HUES64 (cell line): ENCODE data around the gene THNSL1.
"Not testable (repeated sequence)": the region's sequence is repeated elsewhere in the genome, so short reads cannot be mapped to it uniquely, and the experiment has no call there.

Experiments
- H3K27ac ChIP-seq: 2 replicates; pipeline ENCODE4 v1.7.0; 2013; ENCODE audit warnings: low read depth, low read length, inconsistent platforms
- H3K27me3 ChIP-seq: 2 replicates; pipeline ENCODE4 v1.6.1; 2013; ENCODE audit warnings: mild to moderate bottlenecking, low read length; ENCODE audit not compliant: insufficient read depth
- H3K36me3 ChIP-seq: 2 replicates; pipeline ENCODE4 v1.6.1; 2013; ENCODE audit warnings: mild to moderate bottlenecking, low read length; ENCODE audit not compliant: insufficient read depth
- H3K4me1 ChIP-seq: 2 replicates; pipeline ENCODE4 v1.6.1; 2013; ENCODE audit warnings: mild to moderate bottlenecking, low read length, moderate library complexity; ENCODE audit not compliant: insufficient read depth
- H3K4me3 ChIP-seq: 2 replicates; pipeline ENCODE4 v1.5.1; 2013; ENCODE audit warnings: mild to moderate bottlenecking, low read length, moderate library complexity
- H3K9ac ChIP-seq: 2 replicates; pipeline ENCODE4 v1.6.1; 2013; ENCODE audit warnings: mild to moderate bottlenecking, low read depth, low read length
- H3K9me3 ChIP-seq: 2 replicates; pipeline ENCODE4 v1.6.1; 2013; ENCODE audit warnings: low read depth, low read length; ENCODE audit not compliant: insufficient read depth
- WGBS: fragments of 150-250, 120-280 bp; methylation state at CpG from one replicate; pipeline ENCODE4 v1.1.7; 2013; ENCODE audit warnings: missing lambda C conversion rate; 5-methylcytosine and 5-hydroxymethylcytosine counted together

Gene THNSL1

GRCh38 chr10:24983130-24983529 lies 33.3 kb upstream of the THNSL1 start:
- H3K9ac ChIP-seq = no peak overlapping the region
- no peak overlapping the region for H3K27ac ChIP-seq
- H3K4me3 ChIP-seq = no peak overlapping the region
- no peaks in the 10 kb centered on the region for H3K36me3 ChIP-seq
- no peaks in the 10 kb centered on the region for H3K27me3 ChIP-seq
- H3K9me3 ChIP-seq = no peaks in the 10 kb centered on the region
- WGBS = over 99% methylated on average over 3 of the region's 4 CpGs
- no peaks in the 10 kb centered on the region for H3K4me1 ChIP-seq

DNA sequence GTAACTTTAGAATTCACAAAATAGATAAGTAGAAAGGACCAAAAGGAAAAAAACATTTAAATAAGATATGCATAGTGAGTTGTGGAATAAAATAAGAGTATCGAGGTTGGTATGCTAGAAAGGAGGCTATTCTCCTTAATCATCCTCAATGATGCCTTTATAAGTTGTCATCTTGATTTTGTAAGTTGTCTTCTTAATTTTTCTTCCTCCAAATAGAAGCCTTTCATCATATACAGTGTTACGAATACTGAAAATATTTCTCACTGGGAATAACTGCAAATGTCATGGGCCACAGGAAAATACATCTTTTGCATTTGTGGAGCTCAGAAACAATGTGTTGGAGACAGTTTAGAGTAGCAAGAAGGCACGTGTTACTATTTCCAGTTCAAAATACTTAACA lies 32.5 kb upstream of the THNSL1 start:
- Histone ChIP-seq H3K4me3 (no peak overlapping the region), H3K4me1 (no peaks in the 10 kb centered on the region), H3K27me3 (no peaks in the 10 kb centered on the region), H3K36me3 (no peaks in the 10 kb centered on the region), H3K9ac (no peak overlapping the region), H3K9me3 (no peaks in the 10 kb centered on the region), H3K27ac (no peak overlapping the region)
- 97% methylated on average over 2 of the region's 3 CpGs for WGBS

DNA sequence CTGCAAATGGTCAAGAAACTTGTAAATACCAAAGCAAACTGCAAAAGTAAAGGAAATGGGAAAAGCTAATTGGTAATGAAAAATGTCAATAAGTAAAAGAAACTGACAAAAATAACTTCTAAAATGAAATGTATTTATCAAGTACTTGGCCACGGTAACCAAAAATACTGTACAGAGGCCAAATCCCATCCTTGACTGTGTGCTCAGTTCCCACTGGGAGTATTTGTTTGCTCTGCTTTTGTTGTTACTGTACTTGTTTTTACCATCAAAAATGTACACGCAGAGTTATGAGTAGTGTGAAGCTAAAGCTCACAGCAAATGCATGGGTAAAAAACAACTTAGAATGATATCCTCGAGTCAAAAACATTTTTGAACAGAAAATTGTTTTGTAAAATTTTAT lies 31.5 kb upstream of the THNSL1 start:
- Histone ChIP-seq H3K36me3 (no peaks in the 10 kb centered on the region), H3K9ac (no peak overlapping the region), H3K27ac (no peak overlapping the region), H3K4me1 (no peaks in the 10 kb centered on the region), H3K4me3 (no peak overlapping the region), H3K9me3 (no peaks in the 10 kb centered on the region), H3K27me3 (no peaks in the 10 kb centered on the region)
- WGBS = 56% methylated on average over 3 of the region's 3 CpGs

- H3K27ac ChIP-seq = no peak overlapping the region
- WGBS = 88% methylated on average over 12 of the region's 12 CpGs
- no peaks in the 10 kb centered on the region for H3K27me3 ChIP-seq
- no peaks in the 10 kb centered on the region for H3K36me3 ChIP-seq
- no peak overlapping the region for H3K4me3 ChIP-seq
- no peaks in the 10 kb centered on the region for H3K4me1 ChIP-seq
- H3K9ac ChIP-seq = no peak overlapping the region
- no peaks in the 10 kb centered on the region for H3K9me3 ChIP-seq
Observed at GRCh38 chr10:24988831-24989640, 27.4 kb upstream of the THNSL1 start.

GRCh38 chr10:24989867-24990266 lies 26.5 kb upstream of the THNSL1 start:
- Histone ChIP-seq H3K27ac (no peak overlapping the region), H3K9me3 (no peaks in the 10 kb centered on the region), H3K9ac (no peak overlapping the region), H3K27me3 (no peaks in the 10 kb centered on the region), H3K4me3 (no peak overlapping the region), H3K36me3 (no peaks in the 10 kb centered on the region), H3K4me1 (no peaks in the 10 kb centered on the region)
- no CpG with 5 or more reads among the region's 1 CpG for WGBS

DNA sequence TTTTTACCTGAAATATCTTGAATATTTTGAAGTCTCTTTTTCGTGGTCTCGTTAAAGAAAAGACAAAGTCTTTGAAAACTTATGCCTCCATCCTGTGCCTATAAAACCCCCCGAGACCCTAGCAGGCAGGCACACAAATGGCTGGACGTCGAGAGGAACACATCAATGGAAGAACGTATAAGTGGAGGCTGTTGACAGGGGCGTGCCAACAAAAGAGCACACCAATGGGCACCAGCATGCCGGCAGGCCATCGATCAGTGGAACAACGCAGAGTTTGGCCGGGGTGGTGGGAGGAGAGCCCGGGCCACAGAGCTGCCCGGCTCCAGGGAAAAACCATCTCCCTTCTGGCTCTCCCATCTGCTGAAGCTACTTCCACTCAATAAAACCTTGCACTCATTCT lies 25.1 kb upstream of the THNSL1 start:
- Histone ChIP-seq H3K27me3 (no peaks in the 10 kb centered on the region), H3K36me3 (no peaks in the 10 kb centered on the region), H3K9me3 (no peaks in the 10 kb centered on the region), H3K9ac (no peak overlapping the region), H3K27ac (no peak overlapping the region), H3K4me3 (no peak overlapping the region), H3K4me1 (no peaks in the 10 kb centered on the region)
- 96% methylated on average over 13 of the region's 13 CpGs for WGBS

- H3K4me1 ChIP-seq = no peaks in the 10 kb centered on the region
- WGBS = 86% methylated on average over 3 of the region's 3 CpGs
Observed at GRCh38 chr10:24992512-24993133, 23.8 kb upstream of the THNSL1 start.

DNA sequence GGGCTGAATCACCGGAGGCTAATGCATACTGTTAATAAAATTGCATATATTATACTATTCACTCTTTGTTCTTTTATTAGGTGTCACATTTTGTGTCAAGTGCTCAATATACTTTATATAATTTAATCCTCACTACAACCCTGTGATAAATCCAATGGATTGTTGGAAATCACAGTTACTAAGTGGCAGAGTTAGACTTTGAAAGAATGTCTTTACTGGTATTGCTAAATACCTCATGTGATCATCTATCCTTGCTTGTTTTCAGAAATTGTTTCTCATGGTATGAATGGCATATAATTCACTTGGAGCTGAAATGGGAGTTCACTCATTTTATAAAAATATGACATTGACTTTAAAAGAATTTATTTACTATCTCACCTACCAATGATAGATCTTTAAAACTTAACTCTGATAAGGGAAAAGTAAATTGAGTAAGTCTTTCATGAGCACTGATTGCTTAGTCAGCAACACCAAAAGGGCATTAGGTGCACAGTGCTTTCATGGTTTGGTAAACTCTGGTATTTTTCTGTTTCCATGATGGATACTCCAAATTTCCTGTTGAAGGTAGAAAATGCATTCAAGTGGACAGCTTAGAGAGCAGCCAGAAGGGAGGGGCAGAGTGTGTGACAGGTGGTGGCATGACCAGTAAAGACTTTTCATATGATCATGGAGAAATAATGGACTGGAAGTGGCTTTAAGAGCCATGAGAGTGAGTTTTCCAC lies 23.0 kb upstream of the THNSL1 start:
- WGBS = no CpG with 5 or more reads among the region's 1 CpG
- no peak overlapping the region for H3K9ac ChIP-seq
- no peaks in the 10 kb centered on the region for H3K4me1 ChIP-seq
- no peak overlapping the region for H3K4me3 ChIP-seq
- no peaks in the 10 kb centered on the region for H3K27me3 ChIP-seq
- no peak overlapping the region for H3K27ac ChIP-seq
- no peaks in the 10 kb centered on the region for H3K36me3 ChIP-seq
- no peaks in the 10 kb centered on the region for H3K9me3 ChIP-seq

More at GRCh38 chr10:24992512-24993133, 23.8 kb upstream of the THNSL1 start:
- H3K36me3 ChIP-seq = no peaks in the 10 kb centered on the region
- no peaks in the 10 kb centered on the region for H3K9me3 ChIP-seq
- H3K4me3 ChIP-seq = no peak overlapping the region
- H3K27me3 ChIP-seq = no peaks in the 10 kb centered on the region
- no peak overlapping the region for H3K9ac ChIP-seq
- H3K27ac ChIP-seq = no peak overlapping the region

DNA sequence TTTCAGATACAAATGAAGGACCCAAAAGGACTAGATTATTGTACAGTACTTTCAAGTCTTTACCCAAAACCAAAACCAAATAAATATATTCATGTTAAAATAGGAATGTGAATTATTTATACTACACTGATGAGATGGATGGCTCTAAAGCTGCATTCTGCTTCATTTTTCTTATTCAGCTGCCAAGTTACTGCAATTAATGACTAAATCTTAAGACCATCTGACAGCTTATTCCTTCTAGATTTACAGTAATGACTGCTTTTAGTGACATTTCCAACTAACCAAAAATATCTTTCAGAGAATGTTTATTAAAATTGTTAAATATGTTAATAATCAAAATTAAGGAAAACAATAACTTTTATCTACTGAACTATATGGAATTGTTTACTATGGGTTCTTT lies 21.3 kb upstream of the THNSL1 start:
- Histone ChIP-seq H3K27me3 (no peaks in the 10 kb centered on the region), H3K4me1 (no peaks in the 10 kb centered on the region), H3K27ac (no peak overlapping the region), H3K4me3 (no peak overlapping the region), H3K36me3 (no peaks in the 10 kb centered on the region), H3K9ac (no peak overlapping the region), H3K9me3 (no peaks in the 10 kb centered on the region; the same call in 1 of the 2 replicates)

GRCh38 chr10:24998044-24998443 lies 18.4 kb upstream of the THNSL1 start:
- Histone ChIP-seq H3K27me3 (no peaks in the 10 kb centered on the region), H3K4me3 (no peak overlapping the region), H3K9me3 (no peaks in the 10 kb centered on the region; the same call in 1 of the 2 replicates), H3K27ac (no peak overlapping the region), H3K9ac (no peak overlapping the region), H3K36me3 (no peaks in the 10 kb centered on the region), H3K4me1 (no peaks in the 10 kb centered on the region)
- WGBS = 97% methylated on average over 3 of the region's 3 CpGs

DNA sequence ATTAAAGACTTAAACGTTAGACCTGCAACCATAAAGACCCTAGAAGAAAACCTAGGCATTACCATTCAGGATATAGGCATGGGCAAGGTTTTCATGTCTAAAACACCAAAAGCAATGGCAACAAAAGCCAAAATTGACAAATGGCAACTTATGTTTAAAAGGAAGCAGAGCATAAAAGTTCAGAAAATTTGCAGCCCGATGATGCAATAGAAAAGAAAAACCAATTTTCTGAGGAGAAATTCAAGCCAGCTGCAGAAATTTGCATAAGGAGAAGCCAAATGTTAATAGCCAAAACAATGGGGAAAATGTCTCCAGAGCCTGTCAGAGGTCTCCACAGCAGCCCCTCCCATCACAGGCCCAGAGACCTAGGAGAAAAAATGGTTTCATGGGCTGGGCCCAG lies 4.8 kb upstream of the THNSL1 start:
- H3K9me3 ChIP-seq, H3K4me1 ChIP-seq, H3K36me3 ChIP-seq, H3K27me3 ChIP-seq, H3K27ac ChIP-seq, H3K4me3 ChIP-seq, H3K9ac ChIP-seq: not testable (repeated sequence)
- 98% methylated on average over 2 of the region's 2 CpGs for WGBS
